NCI-H1436 treated with DMSO at 0.1 percent for 48 hours (cell line): ENCODE measurements around the gene TTBK2.

Source experiments
- DNase-seq: peaks from one replicate; lab custom pipeline; 2025; lab: John Stamatoyannopoulos, UW

TTBK2 gene

DNA sequence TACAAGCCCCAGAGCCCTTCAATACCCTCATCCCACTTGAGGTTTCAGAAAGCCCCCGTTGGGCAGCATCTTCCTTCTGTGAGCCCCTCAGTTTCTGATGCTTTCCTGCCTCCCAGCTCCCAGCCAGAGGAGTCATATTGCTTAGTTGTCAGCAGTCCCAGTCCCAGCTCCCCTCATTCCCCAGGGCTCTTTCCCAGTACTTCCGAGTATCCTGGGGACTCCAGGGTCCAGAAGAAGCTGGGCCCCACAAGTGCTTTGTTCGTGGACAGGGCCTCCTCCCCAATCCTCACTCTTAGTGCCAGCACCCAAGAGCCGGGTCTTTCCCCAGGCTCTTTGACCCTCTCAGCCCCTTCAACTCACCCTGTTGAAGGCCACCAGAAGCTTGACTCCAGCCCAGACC lies 227.6 kb downstream of the TTBK2 start:
- no peak for DNase-seq

- DNase-seq = no peak
Measured at GRCh38 chr15:42692536-42692935, 228.0 kb downstream of the TTBK2 start.

DNA sequence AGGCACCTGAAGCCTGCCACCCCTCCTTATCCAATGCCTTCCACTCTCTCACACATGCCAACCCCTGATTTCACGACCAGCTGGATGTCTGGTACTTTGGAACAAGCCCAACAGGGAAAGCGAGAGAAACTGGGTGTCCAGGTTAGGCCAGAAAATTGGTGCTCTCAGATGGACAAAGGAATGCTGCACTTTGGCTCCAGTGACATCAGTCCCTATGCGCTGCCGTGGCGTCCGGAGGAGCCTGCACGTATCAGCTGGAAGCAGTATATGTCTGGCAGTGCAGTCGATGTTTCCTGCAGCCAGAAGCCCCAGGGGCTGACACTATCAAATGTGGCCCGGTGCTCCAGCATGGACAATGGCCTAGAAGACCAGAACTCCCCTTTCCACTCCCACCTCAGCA lies 228.8 kb downstream of the TTBK2 start:
- DNase-seq = no peak

DNA sequence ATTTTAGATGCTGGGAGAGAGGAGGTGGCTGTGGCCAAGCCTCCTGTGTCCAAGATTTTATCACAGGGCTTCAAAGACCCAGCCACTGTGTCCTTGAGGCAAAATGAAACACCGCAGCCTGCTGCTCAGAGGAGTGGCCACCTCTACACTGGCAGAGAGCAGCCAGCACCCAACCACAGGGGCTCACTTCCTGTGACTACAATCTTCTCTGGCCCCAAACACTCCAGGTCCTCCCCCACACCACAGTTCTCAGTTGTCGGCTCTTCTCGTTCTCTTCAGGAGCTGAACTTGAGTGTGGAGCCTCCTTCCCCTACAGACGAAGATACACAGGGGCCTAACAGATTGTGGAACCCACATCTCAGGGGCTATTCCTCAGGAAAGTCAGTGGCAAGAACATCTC lies 229.3 kb downstream of the TTBK2 start:
- no peak for DNase-seq
